ENCODE measurements around the gene CNOT10.
"Not testable (repeated sequence)": the region's sequence is repeated elsewhere in the genome, so short reads cannot be mapped to it uniquely, and the experiment has no call there.

The CNOT10 gene

DNA sequence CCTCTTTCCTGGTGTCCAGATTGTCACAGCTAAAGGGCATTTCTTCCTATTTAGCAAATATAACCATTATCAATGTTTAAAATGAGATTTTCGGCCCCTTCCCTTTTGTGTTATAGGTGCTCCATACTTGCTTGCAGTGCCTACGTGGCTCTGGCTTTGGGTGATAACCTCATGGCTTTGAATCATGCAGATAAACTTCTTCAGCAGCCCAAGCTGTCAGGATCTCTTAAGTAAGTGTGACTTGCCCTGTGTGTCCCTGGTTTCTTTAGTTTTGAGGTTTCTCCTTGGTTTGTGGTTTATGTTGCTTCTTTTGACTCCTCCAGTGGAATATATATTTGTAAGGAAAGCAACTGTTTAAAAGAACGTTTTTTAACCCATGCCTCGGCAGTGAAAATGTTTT lies 74.4 kb downstream of the CNOT10 start:
- Mint-ChIP-seq H3K27ac (no peak overlapping the region), H3K27me3 (ENCODE audit: low read depth) (no peaks in the 10 kb centered on the region), H3K9me3 (no peaks in the 10 kb centered on the region), H3K4me3 (no peak overlapping the region), H3K4me1 (ENCODE audit: low read depth) (peaks cover 12% of the 10 kb centered on the region), H3K36me3 (ENCODE audit: low read depth) (peaks cover 8% of the 10 kb centered on the region)

DNA sequence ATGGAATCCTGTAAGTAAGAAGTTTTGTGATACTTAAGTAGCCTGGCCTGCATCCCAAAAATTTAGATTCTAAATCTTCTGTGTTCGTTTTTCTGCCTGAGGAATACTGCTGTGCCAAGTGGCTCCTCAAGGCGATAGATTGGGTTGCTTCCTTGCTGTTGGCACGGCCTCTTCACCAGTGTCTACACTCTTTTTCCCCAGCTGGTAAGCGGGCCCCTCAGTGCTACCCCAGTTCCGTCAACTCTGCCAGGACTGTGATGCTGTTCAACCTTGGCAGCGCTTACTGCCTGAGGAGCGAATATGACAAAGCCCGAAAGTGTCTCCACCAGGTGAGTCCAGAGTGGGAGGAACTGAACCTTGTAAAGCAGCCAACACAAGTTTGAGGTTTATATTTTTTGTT lies 79.5 kb downstream of the CNOT10 start:
- H3K27ac Mint-ChIP-seq: no peak overlapping the region
- H3K4me3 Mint-ChIP-seq: no peak overlapping the region
- no peaks in the 10 kb centered on the region for H3K27me3 Mint-ChIP-seq (ENCODE audit: low read depth)
- peaks cover 17% of the 10 kb centered on the region for H3K36me3 Mint-ChIP-seq (ENCODE audit: low read depth)
- no peaks in the 10 kb centered on the region for H3K9me3 Mint-ChIP-seq
- no peaks in the 10 kb centered on the region for H3K4me1 Mint-ChIP-seq (ENCODE audit: low read depth)

- Mint-ChIP-seq H3K27me3 (ENCODE audit: low read depth) (peaks cover 21% of the 10 kb centered on the region), H3K9me3 (no peaks in the 10 kb centered on the region), H3K27ac (no peak overlapping the region), H3K36me3 (ENCODE audit: low read depth) (peaks cover 12% of the 10 kb centered on the region), H3K4me1 (ENCODE audit: low read depth) (peaks cover 3% of the 10 kb centered on the region), H3K4me3 (no peak overlapping the region)
Observed at GRCh38 chr3:32778389-32778788, 93.4 kb downstream of the CNOT10 start.

DNA sequence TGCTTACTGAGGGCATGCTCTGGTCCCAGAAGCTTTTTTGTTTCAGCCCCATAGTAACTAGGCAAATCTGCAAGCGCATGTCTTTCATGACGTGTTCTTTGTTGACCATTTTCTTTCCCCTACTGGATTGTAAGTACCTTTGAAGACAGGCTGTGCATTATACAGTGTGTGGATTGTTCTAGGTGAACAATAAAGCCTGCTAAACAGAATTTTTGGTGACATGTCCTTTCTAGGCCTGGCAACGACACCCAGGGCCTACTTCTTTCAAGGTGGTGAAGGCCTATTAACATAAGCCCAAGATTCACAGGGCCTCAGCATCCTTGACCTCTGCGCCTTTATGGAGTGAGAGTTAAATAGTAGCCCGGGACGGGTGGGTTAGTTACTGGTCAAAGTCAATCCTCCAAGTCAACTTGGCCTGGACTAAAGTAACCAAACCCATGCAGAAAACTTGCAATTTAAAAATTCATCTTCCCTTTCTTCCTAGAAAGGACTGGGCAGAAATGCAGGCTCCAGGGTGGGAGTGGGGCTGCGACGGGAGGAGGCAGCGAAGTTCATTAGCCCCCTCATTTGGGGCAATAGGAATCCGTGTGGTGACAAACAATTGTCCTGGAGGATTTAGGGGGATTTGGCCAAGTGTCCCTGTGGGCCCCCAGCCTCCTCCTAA lies 95.2 kb downstream of the CNOT10 start:
- peaks cover 2% of the 10 kb centered on the region for H3K36me3 Mint-ChIP-seq (ENCODE audit: low read depth)
- peaks cover 21% of the 10 kb centered on the region for H3K27me3 Mint-ChIP-seq (ENCODE audit: low read depth)
- H3K27ac Mint-ChIP-seq: no peak overlapping the region
- H3K4me3 Mint-ChIP-seq: no peak overlapping the region
- peaks cover 3% of the 10 kb centered on the region for H3K4me1 Mint-ChIP-seq (ENCODE audit: low read depth)
- no peaks in the 10 kb centered on the region for H3K9me3 Mint-ChIP-seq

GRCh38 chr3:32780735-32781210 lies 95.8 kb downstream of the CNOT10 start:
- Mint-ChIP-seq H3K27ac (no peak overlapping the region), H3K27me3 (ENCODE audit: low read depth) (peaks cover 21% of the 10 kb centered on the region), H3K4me1 (ENCODE audit: low read depth) (peaks cover 3% of the 10 kb centered on the region), H3K9me3 (no peaks in the 10 kb centered on the region), H3K36me3 (ENCODE audit: low read depth) (peaks cover 2% of the 10 kb centered on the region), H3K4me3 (peak overlapping the region; percentile 88)

- Mint-ChIP-seq H3K4me3 (peak overlapping the region; percentile 88), H3K9me3 (no peaks in the 10 kb centered on the region), H3K27me3 (ENCODE audit: low read depth) (peaks cover 21% of the 10 kb centered on the region), H3K27ac (no peak overlapping the region), H3K4me1 (ENCODE audit: low read depth) (peaks cover 3% of the 10 kb centered on the region), H3K36me3 (ENCODE audit: low read depth) (peaks cover 2% of the 10 kb centered on the region)
Observed at GRCh38 chr3:32781211-32781968, 96.4 kb downstream of the CNOT10 start.

- not testable (repeated sequence) for H3K36me3 Mint-ChIP-seq (ENCODE audit: low read depth); H3K9me3 Mint-ChIP-seq; H3K4me1 Mint-ChIP-seq (ENCODE audit: low read depth); H3K27ac Mint-ChIP-seq
- H3K4me3 Mint-ChIP-seq: peak overlapping the region; percentile 46
- H3K27me3 Mint-ChIP-seq (ENCODE audit: low read depth): peaks cover 21% of the 10 kb centered on the region
Observed at GRCh38 chr3:32781969-32782270, 96.9 kb downstream of the CNOT10 start.

GRCh38 chr3:32782407-32782806 lies 97.4 kb downstream of the CNOT10 start:
- Mint-ChIP-seq H3K27me3 (ENCODE audit: low read depth) (peaks cover 21% of the 10 kb centered on the region), H3K27ac (no peak overlapping the region), H3K4me1 (ENCODE audit: low read depth) (peaks cover 3% of the 10 kb centered on the region), H3K9me3 (no peaks in the 10 kb centered on the region), H3K4me3 (peak overlapping the region; percentile 46), H3K36me3 (ENCODE audit: low read depth) (peaks cover 2% of the 10 kb centered on the region)

GRCh38 chr3:32791833-32792232 lies 106.8 kb downstream of the CNOT10 start:
- H3K9me3 Mint-ChIP-seq: no peaks in the 10 kb centered on the region
- no peaks in the 10 kb centered on the region for H3K27me3 Mint-ChIP-seq (ENCODE audit: low read depth)
- H3K4me1 Mint-ChIP-seq (ENCODE audit: low read depth): no peaks in the 10 kb centered on the region
- H3K36me3 Mint-ChIP-seq (ENCODE audit: low read depth): no peaks in the 10 kb centered on the region
- H3K27ac Mint-ChIP-seq: no peak overlapping the region
- no peak overlapping the region for H3K4me3 Mint-ChIP-seq

DNA sequence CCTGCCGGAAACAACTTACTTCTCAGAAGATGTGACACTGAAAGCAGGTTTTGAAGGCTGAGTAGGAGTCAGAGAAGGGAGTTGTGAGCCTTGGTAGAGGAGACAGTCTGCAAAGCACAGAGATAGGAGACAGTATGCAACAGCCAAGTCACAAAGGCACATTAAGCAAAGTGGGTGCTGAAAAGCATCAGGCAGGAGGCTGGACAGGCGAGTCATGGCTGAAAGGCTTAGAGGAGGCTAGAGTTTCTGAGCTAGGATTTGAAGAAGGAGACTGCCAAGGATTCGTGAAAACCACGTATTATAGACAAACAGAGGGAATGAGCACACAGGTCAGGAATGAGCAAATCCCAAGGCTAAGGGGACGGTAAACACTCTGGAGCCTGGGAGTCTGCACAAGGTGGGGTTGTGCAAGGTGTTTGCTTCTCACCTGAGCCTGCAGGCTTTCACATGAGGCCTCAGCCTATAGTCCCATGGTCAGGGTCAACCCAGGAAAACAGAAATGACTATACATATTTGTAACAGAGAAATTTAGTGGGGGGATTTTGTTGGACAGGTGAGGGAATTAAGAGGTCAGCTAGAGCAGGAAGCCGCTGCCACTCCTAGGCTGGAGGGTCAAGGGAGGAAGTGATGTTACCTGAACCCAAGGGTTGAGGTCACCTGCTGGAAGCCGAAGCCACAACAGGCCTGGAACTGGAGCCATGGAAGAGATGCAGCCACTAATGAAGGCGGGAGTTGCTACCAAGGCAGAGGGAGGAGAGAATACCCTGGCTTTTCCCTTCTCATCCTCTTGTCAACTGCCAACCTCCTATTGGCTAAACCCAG lies 109.7 kb downstream of the CNOT10 start:
- H3K4me3 Mint-ChIP-seq: no peak overlapping the region
- H3K36me3 Mint-ChIP-seq (ENCODE audit: low read depth): no peaks in the 10 kb centered on the region
- no peaks in the 10 kb centered on the region for H3K9me3 Mint-ChIP-seq
- no peak overlapping the region for H3K27ac Mint-ChIP-seq
- no peaks in the 10 kb centered on the region for H3K27me3 Mint-ChIP-seq (ENCODE audit: low read depth)
- no peaks in the 10 kb centered on the region for H3K4me1 Mint-ChIP-seq (ENCODE audit: low read depth)

GRCh38 chr3:32796384-32796950 lies 111.5 kb downstream of the CNOT10 start:
- not testable (repeated sequence) for H3K9me3 Mint-ChIP-seq; H3K4me3 Mint-ChIP-seq; H3K27me3 Mint-ChIP-seq (ENCODE audit: low read depth); H3K4me1 Mint-ChIP-seq (ENCODE audit: low read depth); H3K36me3 Mint-ChIP-seq (ENCODE audit: low read depth); H3K27ac Mint-ChIP-seq

GRCh38 chr3:32797776-32798175 lies 112.8 kb downstream of the CNOT10 start:
- H3K36me3 Mint-ChIP-seq (ENCODE audit: low read depth): no peaks in the 10 kb centered on the region
- H3K4me3 Mint-ChIP-seq: no peak overlapping the region
- no peaks in the 10 kb centered on the region for H3K4me1 Mint-ChIP-seq (ENCODE audit: low read depth)
- no peaks in the 10 kb centered on the region for H3K9me3 Mint-ChIP-seq
- H3K27ac Mint-ChIP-seq: no peak overlapping the region
- H3K27me3 Mint-ChIP-seq (ENCODE audit: low read depth): peaks cover 6% of the 10 kb centered on the region

DNA sequence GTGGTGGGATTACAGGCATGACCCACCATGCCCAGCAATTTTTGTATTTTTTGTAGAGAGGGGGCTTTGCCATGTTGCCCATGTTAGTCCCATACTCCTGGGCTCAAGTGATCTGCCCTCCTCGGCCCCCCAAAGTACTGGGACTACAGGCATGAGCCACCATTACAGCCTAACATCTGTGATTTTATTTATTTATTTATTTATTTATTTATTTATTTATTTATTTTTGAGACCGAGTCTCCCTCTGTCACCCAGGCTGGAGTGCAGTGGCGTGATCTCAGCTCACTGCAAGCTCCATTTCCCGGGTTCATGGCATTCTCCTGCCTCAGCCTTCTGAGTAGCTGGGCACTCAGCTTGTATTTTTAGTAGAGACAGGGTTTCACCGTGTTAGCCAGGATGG lies 116.5 kb downstream of the CNOT10 start:
- peaks cover 11% of the 10 kb centered on the region for H3K27me3 Mint-ChIP-seq (ENCODE audit: low read depth)
- not testable (repeated sequence) for H3K27ac Mint-ChIP-seq; H3K4me3 Mint-ChIP-seq; H3K36me3 Mint-ChIP-seq (ENCODE audit: low read depth); H3K4me1 Mint-ChIP-seq (ENCODE audit: low read depth); H3K9me3 Mint-ChIP-seq

DNA sequence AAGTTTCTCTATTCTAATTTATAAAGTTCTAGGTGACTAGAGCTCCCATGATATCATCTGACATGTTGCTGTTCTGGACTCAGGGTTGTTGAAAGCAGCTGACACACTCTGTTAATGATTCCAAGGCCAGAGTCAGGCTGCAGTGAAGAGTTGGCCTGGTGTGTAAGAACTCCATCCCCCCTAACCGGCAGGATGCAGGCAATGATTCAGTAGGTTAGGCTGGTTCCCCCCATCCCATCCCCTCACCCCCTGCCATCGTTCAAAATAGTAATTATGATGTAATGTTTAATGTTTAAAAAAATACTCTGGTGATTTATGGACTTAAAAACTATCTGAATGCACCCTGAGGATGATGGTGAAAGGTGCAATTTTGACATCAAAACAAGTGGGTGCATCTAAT lies 128.2 kb downstream of the CNOT10 start:
- Mint-ChIP-seq H3K27me3 (ENCODE audit: low read depth) (peaks cover 44% of the 10 kb centered on the region), H3K4me3 (no peak overlapping the region), H3K9me3 (no peaks in the 10 kb centered on the region), H3K27ac (no peak overlapping the region), H3K36me3 (ENCODE audit: low read depth) (no peaks in the 10 kb centered on the region), H3K4me1 (ENCODE audit: low read depth) (peaks cover 8% of the 10 kb centered on the region)
